GM19193 (cell line): ENCODE measurements around the gene RND2.

Source experiments
- POLR2A ChIP-seq: IDR thresholded peaks from 4 replicates; pipeline ENCODE4 v1.6.1; 2011; ENCODE audit not compliant: insufficient read depth, insufficient read length; ENCODE audit errors: extremely low read depth

RND2 gene

GRCh38 chr17:42997984-42998938, 26.8 kb upstream of the RND2 start, which contains the start of gene RPL27:
Gene RPL27 (plus strand): TSS chr17:42998419. CDS start chr17:42998751, 332 bp downstream.
- peak; percentile 95 for TF ChIP-seq POLR2A

GRCh38 chr17:42999003-42999525, 26.0 kb upstream of the RND2 start:
- no peak for TF ChIP-seq POLR2A

- peak; percentile 26 for TF ChIP-seq POLR2A
Measured at GRCh38 chr17:43003542-43004172, 21.4 kb upstream of the RND2 start.

- TF ChIP-seq POLR2A = peak; percentile 79
Measured at GRCh38 chr17:43006639-43007551, 18.1 kb upstream of the RND2 start, which contains the start of gene IFI35. Gene IFI35 (plus strand): TSS chr17:43006784. CDS start chr17:43006948, 164 bp downstream.

GRCh38 chr17:43010667-43011308, 14.2 kb upstream of the RND2 start:
- no peak for TF ChIP-seq POLR2A

GRCh38 chr17:43011728-43012472, 13.1 kb upstream of the RND2 start:
- TF ChIP-seq POLR2A = no peak

GRCh38 chr17:43013296-43013695, 11.7 kb upstream of the RND2 start:
- TF ChIP-seq POLR2A = no peak

GRCh38 chr17:43014020-43014648, 10.9 kb upstream of the RND2 start:
- no peak for TF ChIP-seq POLR2A

- no peak for TF ChIP-seq POLR2A
Measured at GRCh38 chr17:43014649-43015542, 10.1 kb upstream of the RND2 start.

- peak; percentile 28 for TF ChIP-seq POLR2A
Measured at GRCh38 chr17:43015579-43015978, 9.5 kb upstream of the RND2 start.

- TF ChIP-seq POLR2A = peak; percentile 34
Measured at GRCh38 chr17:43016216-43016615, 8.8 kb upstream of the RND2 start.
